ENCODE data around the gene WDR35.

WDR35 gene

GRCh38 chr2:19866771-19867170 is 123.1 kb downstream of the WDR35 start:
- Histone ChIP-seq H3K4me1 (ENCODE audit: control insufficient read depth, insufficient read depth, low read length) (no peaks in the 10 kb centered on the region), H3K9ac (ENCODE audit: low read depth, low read length) (no peak overlapping the region), H3K36me3 (ENCODE audit: control insufficient read depth, insufficient read depth, low read length) (no peaks in the 10 kb centered on the region), H3K9me3 (ENCODE audit: control insufficient read depth, insufficient read depth, low read length) (no peaks in the 10 kb centered on the region), H3K4me3 (ENCODE audit: low read depth, low read length) (no peak overlapping the region), H3K27me3 (ENCODE audit: control insufficient read depth, insufficient read depth, low read length) (peaks cover 36% of the 10 kb centered on the region), H3K27ac (ENCODE audit: low read depth, low read length) (no peak overlapping the region)

GRCh38 chr2:19865151-19865550 is 124.8 kb downstream of the WDR35 start:
- no peak overlapping the region for H3K9ac ChIP-seq (ENCODE audit: low read depth, low read length)
- no peak overlapping the region for H3K4me3 ChIP-seq (ENCODE audit: low read depth, low read length)
- no peaks in the 10 kb centered on the region for H3K4me1 ChIP-seq (ENCODE audit: control insufficient read depth, insufficient read depth, low read length)
- no peaks in the 10 kb centered on the region for H3K36me3 ChIP-seq (ENCODE audit: control insufficient read depth, insufficient read depth, low read length)
- H3K27me3 ChIP-seq (ENCODE audit: control insufficient read depth, insufficient read depth, low read length): peaks cover 34% of the 10 kb centered on the region
- no peaks in the 10 kb centered on the region for H3K9me3 ChIP-seq (ENCODE audit: control insufficient read depth, insufficient read depth, low read length)
- H3K27ac ChIP-seq (ENCODE audit: low read depth, low read length): no peak overlapping the region

GRCh38 chr2:19864381-19864780 is 125.5 kb downstream of the WDR35 start:
- H3K9me3 ChIP-seq (ENCODE audit: control insufficient read depth, insufficient read depth, low read length): no peaks in the 10 kb centered on the region
- no peaks in the 10 kb centered on the region for H3K4me1 ChIP-seq (ENCODE audit: control insufficient read depth, insufficient read depth, low read length)
- no peak overlapping the region for H3K27ac ChIP-seq (ENCODE audit: low read depth, low read length)
- peaks cover 26% of the 10 kb centered on the region for H3K27me3 ChIP-seq (ENCODE audit: control insufficient read depth, insufficient read depth, low read length)
- H3K9ac ChIP-seq (ENCODE audit: low read depth, low read length): no peak overlapping the region
- H3K36me3 ChIP-seq (ENCODE audit: control insufficient read depth, insufficient read depth, low read length): no peaks in the 10 kb centered on the region
- no peak overlapping the region for H3K4me3 ChIP-seq (ENCODE audit: low read depth, low read length)

- Histone ChIP-seq H3K9ac (ENCODE audit: low read depth, low read length) (no peak overlapping the region), H3K36me3 (ENCODE audit: control insufficient read depth, insufficient read depth, low read length) (no peaks in the 10 kb centered on the region), H3K4me3 (ENCODE audit: low read depth, low read length) (peak overlapping the region; percentile 68), H3K4me1 (ENCODE audit: control insufficient read depth, insufficient read depth, low read length) (no peaks in the 10 kb centered on the region), H3K27me3 (ENCODE audit: control insufficient read depth, insufficient read depth, low read length) (peaks cover 17% of the 10 kb centered on the region), H3K9me3 (ENCODE audit: control insufficient read depth, insufficient read depth, low read length) (no peaks in the 10 kb centered on the region), H3K27ac (ENCODE audit: low read depth, low read length) (no peak overlapping the region)
Observed at GRCh38 chr2:19863303-19864041, 126.4 kb downstream of the WDR35 start.

DNA sequence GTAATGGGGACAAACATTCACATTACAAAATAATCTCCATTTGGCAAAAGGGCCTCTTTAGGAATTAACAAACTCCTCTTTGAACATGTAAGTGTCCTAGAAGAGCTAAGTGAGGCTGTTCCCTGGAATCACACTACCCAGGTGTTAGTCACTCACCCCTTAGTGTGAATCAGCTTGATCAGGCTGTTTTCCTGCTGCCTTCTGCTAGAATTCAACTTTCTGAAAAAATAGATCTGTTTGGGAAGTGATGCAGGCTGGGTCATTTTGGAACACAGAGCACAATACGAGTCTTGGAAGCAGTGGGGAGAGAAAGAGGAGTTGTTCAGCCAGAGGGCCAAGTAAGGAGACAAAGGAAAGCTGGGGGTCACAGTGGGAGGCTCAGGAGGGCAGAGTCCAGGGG is 128.1 kb downstream of the WDR35 start:
- Histone ChIP-seq H3K4me3 (ENCODE audit: low read depth, low read length) (no peak overlapping the region), H3K27me3 (ENCODE audit: control insufficient read depth, insufficient read depth, low read length) (0 out of 2 replicates have a peak, but pooled peaks cover under 1% of the 10 kb centered on the region), H3K27ac (ENCODE audit: low read depth, low read length) (no peak overlapping the region), H3K4me1 (ENCODE audit: control insufficient read depth, insufficient read depth, low read length) (no peaks in the 10 kb centered on the region), H3K9me3 (ENCODE audit: control insufficient read depth, insufficient read depth, low read length) (no peaks in the 10 kb centered on the region), H3K36me3 (ENCODE audit: control insufficient read depth, insufficient read depth, low read length) (no peaks in the 10 kb centered on the region), H3K9ac (ENCODE audit: low read depth, low read length) (no peak overlapping the region)
